Upper lobe of left lung (tissue), 4 donors: Measurements from ENCODE around the gene NKX6-2.

Source experiments
- POLR2A ChIP-seq, 4 donors: fragments of 450-650 bp; IDR thresholded peaks; one replicate each; pipeline ENCODE4 v1.5.1; 2016 to 2017; ENCODE audit warnings: antibody characterized with exemption in 4 of 4, mild to moderate bottlenecking in 2 of 4
- POLR2AphosphoS5 ChIP-seq, 2 donors: sonication (generic); formaldehyde crosslinking; IDR thresholded peaks; one replicate each; pipeline ENCODE4 v1.5.1; 2017; ENCODE audit warnings: antibody characterized with exemption in 2 of 2
- TF ChIP-seq, protein P1 (sequence below), 6 experiments: fragments of 450-650 bp in 4 of 6; fragments of 200-600 bp in 2 of 6; sonication (generic) in 2 of 6; IDR thresholded peaks; one replicate each; pipeline ENCODE4 v1.5.1; 2016 to 2019; ENCODE audit warnings: antibody characterized with exemption in 6 of 6

DNA sequence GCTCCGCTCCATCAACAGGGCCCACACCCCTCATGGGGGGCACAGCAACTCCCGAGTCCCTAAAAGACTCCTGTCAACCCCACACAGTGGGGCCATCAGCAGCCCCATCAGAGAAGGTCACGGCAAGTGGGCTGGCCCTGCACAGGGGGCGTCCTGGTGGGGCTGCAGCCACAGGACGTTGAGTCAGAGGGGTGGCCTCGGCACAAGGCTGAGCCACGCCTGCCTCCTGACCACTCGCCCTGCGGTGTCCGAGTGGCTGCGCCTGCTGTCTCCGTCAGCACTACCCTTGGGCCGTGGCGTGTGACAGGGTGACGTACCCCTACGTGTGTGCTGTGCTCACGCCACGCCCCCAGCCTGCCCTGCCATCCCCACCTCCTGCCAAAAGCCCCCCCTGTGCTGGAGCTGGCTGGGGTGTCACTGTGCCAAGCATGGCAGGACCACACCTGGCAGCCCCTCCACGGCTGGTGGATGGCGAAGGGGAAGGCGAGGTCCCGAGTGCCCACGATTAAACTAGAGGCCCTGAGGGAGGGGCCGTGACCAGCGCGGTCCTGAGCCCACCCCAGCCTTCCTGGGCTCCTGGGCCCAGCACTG is 26.0 kb upstream of the NKX6-2 start:
- TF ChIP-seq, protein P1, sequence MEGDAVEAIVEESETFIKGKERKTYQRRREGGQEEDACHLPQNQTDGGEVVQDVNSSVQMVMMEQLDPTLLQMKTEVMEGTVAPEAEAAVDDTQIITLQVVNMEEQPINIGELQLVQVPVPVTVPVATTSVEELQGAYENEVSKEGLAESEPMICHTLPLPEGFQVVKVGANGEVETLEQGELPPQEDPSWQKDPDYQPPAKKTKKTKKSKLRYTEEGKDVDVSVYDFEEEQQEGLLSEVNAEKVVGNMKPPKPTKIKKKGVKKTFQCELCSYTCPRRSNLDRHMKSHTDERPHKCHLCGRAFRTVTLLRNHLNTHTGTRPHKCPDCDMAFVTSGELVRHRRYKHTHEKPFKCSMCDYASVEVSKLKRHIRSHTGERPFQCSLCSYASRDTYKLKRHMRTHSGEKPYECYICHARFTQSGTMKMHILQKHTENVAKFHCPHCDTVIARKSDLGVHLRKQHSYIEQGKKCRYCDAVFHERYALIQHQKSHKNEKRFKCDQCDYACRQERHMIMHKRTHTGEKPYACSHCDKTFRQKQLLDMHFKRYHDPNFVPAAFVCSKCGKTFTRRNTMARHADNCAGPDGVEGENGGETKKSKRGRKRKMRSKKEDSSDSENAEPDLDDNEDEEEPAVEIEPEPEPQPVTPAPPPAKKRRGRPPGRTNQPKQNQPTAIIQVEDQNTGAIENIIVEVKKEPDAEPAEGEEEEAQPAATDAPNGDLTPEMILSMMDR (IDR thresholded peaks at IDR 0.05): no peak
- TF ChIP-seq POLR2A (IDR thresholded peaks at IDR 0.05) (no peak), POLR2AphosphoS5 (IDR thresholded peaks at IDR 0.05) (no peak)
